Hepatocyte (in vitro differentiated cells): ENCODE data around the gene ZNF569. TPM values are rescaled to one million over a fixed set of nuclear protein-coding genes. Genes with fewer than 3 reads are reported as not detected.
"Not testable (repeated sequence)": the region's sequence is repeated elsewhere in the genome, so short reads cannot be mapped to it uniquely, and the experiment has no call there.

ENCODE experiments used
- DNase-seq: peaks from one replicate; pipeline ENCODE4 v3.0.0-alpha.2; 2016; ENCODE audit warnings: low spot score
- H2AFZ ChIP-seq: fragments of 200-600 bp; sonication (generic); 2 replicates; pipeline ENCODE4 v1.6.0; 2016; ENCODE audit warnings: antibody characterized with exemption, mild to moderate bottlenecking
- H3K27ac ChIP-seq: fragments of 200-600 bp; sonication (generic); 2 replicates; pipeline ENCODE4 v1.5.1; 2016; ENCODE audit warnings: mild to moderate bottlenecking
- H3K27me3 ChIP-seq: fragments of 200-600 bp; sonication (generic); 2 replicates; pipeline ENCODE4 v1.6.1; 2016
- H3K36me3 ChIP-seq: fragments of 200-600 bp; sonication (generic); replicated peaks from 2 replicates; pipeline ENCODE4 v1.5.1; 2016; ENCODE audit warnings: low read depth; ENCODE audit not compliant: insufficient read depth
- H3K4me1 ChIP-seq: fragments of 200-600 bp; sonication (generic); 2 replicates; pipeline ENCODE4 v1.5.1; 2016; ENCODE audit warnings: mild to moderate bottlenecking, moderate library complexity; ENCODE audit not compliant: insufficient read depth
- H3K4me2 ChIP-seq: fragments of 200-600 bp; sonication (generic); 2 replicates; pipeline ENCODE4 v1.6.0; 2016
- H3K4me3 ChIP-seq: fragments of 200-600 bp; sonication (generic); 2 replicates; pipeline ENCODE4 v1.5.1; 2016; ENCODE audit warnings: mild to moderate bottlenecking
- H3K79me2 ChIP-seq: fragments of 200-600 bp; sonication (generic); 2 replicates; pipeline ENCODE4 v1.6.0; 2017; ENCODE audit warnings: mild to moderate bottlenecking
- H3K9me2 ChIP-seq: fragments of 200-600 bp; sonication (generic); replicated peaks from 2 replicates; pipeline ENCODE4 v1.6.0; 2017; ENCODE audit warnings: mild to moderate bottlenecking; ENCODE audit not compliant: insufficient read depth
- H3K9me3 ChIP-seq: fragments of 200-600 bp; sonication (generic); 2 replicates; pipeline ENCODE4 v1.5.1; 2016; ENCODE audit warnings: low read depth, mild to moderate bottlenecking
- H4K20me1 ChIP-seq: fragments of 200-600 bp; sonication (generic); 2 replicates; pipeline ENCODE4 v1.6.0; 2016; ENCODE audit warnings: mild to moderate bottlenecking; ENCODE audit not compliant: insufficient read depth, poor library complexity, severe bottlenecking
- CTCF ChIP-seq: fragments of 200-600 bp; sonication (generic); IDR thresholded peaks from 2 replicates; pipeline ENCODE4 v1.5.1; 2016; ENCODE audit warnings: antibody characterized with exemption, mild to moderate bottlenecking; ENCODE audit not compliant: poor library complexity
- EZH2 ChIP-seq: fragments of 200-600 bp; sonication (generic); IDR thresholded peaks from 2 replicates; pipeline ENCODE4 v1.6.1; 2016; ENCODE audit warnings: antibody characterized with exemption, mild to moderate bottlenecking, borderline replicate concordance
- EZH2phosphoT487 ChIP-seq: fragments of 200-600 bp; sonication (generic); IDR thresholded peaks from one replicate; pipeline ENCODE4 v1.6.1; 2018; ENCODE audit warnings: antibody characterized with exemption, mild to moderate bottlenecking, low read depth, moderate library complexity; ENCODE audit not compliant: unreplicated experiment, severe bottlenecking
- WGBS: methylation state at CpG from one replicate; pipeline ENCODE4 v1.1.6; 2016; ENCODE audit warnings: low lambda C conversion rate; ENCODE audit errors: missing lambda C conversion rate; 5-methylcytosine and 5-hydroxymethylcytosine counted together
- polyA plus RNA-seq: library from polyadenylated mRNA; unstranded; fragments of >200 nt; fragmentation: Nextera tagmentation; extraction: Ambion mirVana; gene quantifications from 2 replicates; pipeline ENCODE4 v1.2.1, GENCODE V29; 2016
- total RNA-seq: library from RNA; depleted of rRNA; stranded (reverse); fragments of >200 nt; gene quantifications from 2 replicates; pipeline ENCODE4 v1.2.3, GENCODE V29; 2014

ZNF569 gene
- total and polyA plus RNA-seq, 2 experiments from 2014 or later = 3.6 to 5.9 TPM

- Histone ChIP-seq H2AFZ (no peak overlapping the region), H3K4me3 (no peak overlapping the region), H3K9me3 (peaks cover 21% of the 10 kb centered on the region), H3K4me1 (no peaks in the 10 kb centered on the region), H3K27me3 (no peaks in the 10 kb centered on the region), H3K27ac (no peak overlapping the region), H4K20me1 (no peaks in the 10 kb centered on the region), H3K9me2 (no peaks in the 10 kb centered on the region), H3K4me2 (no peak overlapping the region), H3K36me3 (no peaks in the 10 kb centered on the region), H3K79me2 (no peaks in the 10 kb centered on the region)
- TF ChIP-seq EZH2 (no peak), CTCF (no peak), EZH2phosphoT487 (no peak)
- WGBS = 94% methylated on average over 1 of the region's 1 CpG
- DNase-seq = no peak
Measured at GRCh38 chr19:37401078-37401477, 66.2 kb downstream of the ZNF569 start.

GRCh38 chr19:37391399-37391798, 75.8 kb downstream of the ZNF569 start:
- 100% methylated on average over 6 of the region's 6 CpGs for WGBS
- H3K79me2 ChIP-seq, H3K27ac ChIP-seq, DNase-seq, H4K20me1 ChIP-seq, H3K4me1 ChIP-seq, H3K9me2 ChIP-seq, H3K4me3 ChIP-seq, H3K27me3 ChIP-seq, H3K4me2 ChIP-seq, H2AFZ ChIP-seq: not testable (repeated sequence)
- H3K9me3 ChIP-seq = peaks cover 53% of the 10 kb centered on the region
- peaks cover 13% of the 10 kb centered on the region for H3K36me3 ChIP-seq

- Histone ChIP-seq H3K4me2 (no peak overlapping the region), H3K9me3 (peaks cover 68% of the 10 kb centered on the region), H3K79me2 (no peaks in the 10 kb centered on the region), H2AFZ (no peak overlapping the region), H3K4me1 (no peaks in the 10 kb centered on the region), H3K4me3 (no peak overlapping the region), H3K9me2 (no peaks in the 10 kb centered on the region), H3K36me3 (peaks cover 15% of the 10 kb centered on the region), H4K20me1 (no peaks in the 10 kb centered on the region), H3K27ac (no peak overlapping the region), H3K27me3 (no peaks in the 10 kb centered on the region)
- no peak for DNase-seq
- TF ChIP-seq EZH2 = no peak
- TF ChIP-seq EZH2phosphoT487 = no peak
- TF ChIP-seq CTCF = no peak
- 98% methylated on average over 4 of the region's 4 CpGs for WGBS
Measured at GRCh38 chr19:37389234-37389633, 78.0 kb downstream of the ZNF569 start.

GRCh38 chr19:37370880-37371661, 96.2 kb downstream of the ZNF569 start, which contains the start of gene ZNF527:
Gene ZNF527 (plus strand): TSS chr19:37371099. CDS start chr19:37374199, 3,100 bp downstream.
- Histone ChIP-seq H3K36me3 (no peaks in the 10 kb centered on the region), H3K79me2 (peaks cover 10% of the 10 kb centered on the region), H3K27me3 (no peaks in the 10 kb centered on the region), H3K4me2 (peak within 1 kb of the TSS; percentile 83), H3K27ac (peak within 1 kb of the TSS; percentile 85), H3K9me2 (no peaks in the 10 kb centered on the region), H3K9me3 (no peaks in the 10 kb centered on the region), H3K4me1 (peaks cover 5% of the 10 kb centered on the region), H2AFZ (peak within 1 kb of the TSS; percentile 79), H4K20me1 (no peaks in the 10 kb centered on the region), H3K4me3 (peak within 1 kb of the TSS; percentile 49)
- 3% methylated on average over 41 of the region's 58 CpGs for WGBS
- DNase-seq = peak; percentile 98
- no peak for TF ChIP-seq EZH2
- peak; percentile 14 for TF ChIP-seq CTCF

- Histone ChIP-seq H3K4me2 (peak overlapping the region; percentile 70), H2AFZ (peak overlapping the region; percentile 71), H3K4me3 (peak overlapping the region; percentile 49), H3K79me2 (peaks cover 10% of the 10 kb centered on the region), H3K27ac (peak overlapping the region; percentile 56)
- H3K4me1 ChIP-seq, H3K36me3 ChIP-seq, H3K27me3 ChIP-seq, H3K9me2 ChIP-seq, DNase-seq, H3K9me3 ChIP-seq, H4K20me1 ChIP-seq: not testable (repeated sequence)
- 28% methylated on average over 18 of the region's 18 CpGs for WGBS
Measured at GRCh38 chr19:37370386-37370879, 96.8 kb downstream of the ZNF569 start.
